Transverse colon (tissue), 4 donors: ENCODE measurements around the gene MAGEA9B. TPM values are rescaled to one million over a fixed set of nuclear protein-coding genes. Genes with fewer than 3 reads are reported as not detected.
"Not testable (repeated sequence)": the region's sequence is repeated elsewhere in the genome, so short reads cannot be mapped to it uniquely, and the experiment has no call there.

Source experiments
- DNase-seq: peaks from one replicate; pipeline ENCODE4 v3.0.0-alpha.2; 2019
- H3K27ac ChIP-seq, 4 donors: fragments of 200-600 bp; sonication (generic); 2 replicates each; pipeline ENCODE4 v1.5.1; 2016 to 2018; ENCODE audit warnings: inconsistent platforms in 4 of 4
- H3K27me3 ChIP-seq: fragments of 200-600 bp; sonication (generic); 2 replicates; pipeline ENCODE4 v1.5.1; 2017; ENCODE audit warnings: inconsistent platforms
- H3K36me3 ChIP-seq, 4 donors: fragments of 200-600 bp; sonication (generic); 2 replicates each; pipeline ENCODE4 v1.5.1; 2017 to 2019; ENCODE audit warnings: inconsistent platforms in 4 of 4
- H3K4me1 ChIP-seq, 4 donors: fragments of 200-600 bp; sonication (generic); 2 replicates each; pipeline ENCODE4 v1.5.1; 2017 to 2020; ENCODE audit warnings: inconsistent platforms in 4 of 4
- H3K4me3 ChIP-seq, 4 donors: fragments of 200-600 bp; sonication (generic); 1 replicate in 1 of 4; 2 replicates in 3 of 4; pipeline versions ENCODE4 v1.5.1 to v1.6.1; 2017 to 2019; ENCODE audit warnings: inconsistent platforms in 4 of 4
- H3K9me3 ChIP-seq, 2 donors: fragments of 200-600 bp; sonication (generic); 2 replicates each; pipeline ENCODE4 v1.5.1; 2017 to 2019; ENCODE audit warnings: inconsistent platforms in 2 of 2
- CTCF ChIP-seq, 5 experiments: fragments of 200-600 bp in 3 of 5; fragments of 450-650 bp in 2 of 5; sonication (generic) in 3 of 5; IDR thresholded peaks; 1 replicate in 2 of 5; 2 replicates in 3 of 5; pipeline ENCODE4 v1.5.1; 2016 to 2017; ENCODE audit warnings: antibody characterized with exemption in 5 of 5, inconsistent platforms in 3 of 5, mild to moderate bottlenecking in 2 of 5, moderate library complexity in 1 of 5
- EP300 ChIP-seq: sonication (generic); formaldehyde crosslinking; IDR thresholded peaks from one replicate; pipeline ENCODE4 v1.6.1; 2017; ENCODE audit warnings: antibody characterized with exemption, low read depth
- POLR2A ChIP-seq: fragments of 450-650 bp; IDR thresholded peaks from one replicate; pipeline ENCODE4 v1.6.1; 2016; ENCODE audit warnings: antibody characterized with exemption, mild to moderate bottlenecking, moderate library complexity
- POLR2AphosphoS5 ChIP-seq, 3 donors: sonication (generic); formaldehyde crosslinking; IDR thresholded peaks; one replicate each; pipeline ENCODE4 v1.6.1; 2016; ENCODE audit warnings: antibody characterized with exemption in 3 of 3
- WGBS, 2 donors: methylation state at CpG; one replicate each; pipeline ENCODE4 v1.1.5; 2018; ENCODE audit warnings: low coverage in 1 of 2; 5-methylcytosine and 5-hydroxymethylcytosine counted together
- in situ Hi-C, 4 donors: fragments of 200-750 bp; cut with MboI; loops; one replicate each; pipeline versions ENCODE4 v1.15.0 to v1.15.1; 2017; ENCODE audit warnings: low sequenced_read_pairs in 3 of 4, low pct_ligation_motif_present in 1 of 4, low pct_unique_long_range_greater_than_20kb in 1 of 4
- intact Hi-C: fragments of 100-400 bp; cut with DNase I; formaldehyde crosslinking; loops from one replicate; pipeline ENCODE4 v1.15.1; 2023; ENCODE audit warnings: low total_unique reads
- total RNA-seq, 4 donors: library from RNA; depleted of rRNA; stranded (reverse); fragments of >200 nt; gene quantifications; one replicate each; pipeline ENCODE4 v1.1.0, GENCODE V29; 2016

Gene MAGEA9B
- not detected for total RNA-seq

- not testable (repeated sequence) for H3K4me1 ChIP-seq
- no CpG with 5 or more reads among the region's 12 CpGs for WGBS, 2 donors
These were observed at the start of gene MAGEA9B for GRCh38 chrX:149587359-149587758. Gene MAGEA9B, minus strand, starts transcription at chrX:149587459. Its CDS starts 4,280 bp downstream, at chrX:149583179.

GRCh38 chrX:149633511-149633910 is 46.3 kb upstream of the MAGEA9B start:
- in situ Hi-C loops (loop anchor here in 1 of 4 donors (25.0 kb wide), 1 partner anchor 121 kb away; the partner anchor contains the start of gene IDS), intact Hi-C loops (loop anchor here (5.0 kb wide), 1 partner anchor 424 kb away; no protein-coding TSS in a partner anchor)
- Histone ChIP-seq H3K27me3 (no peaks in the 10 kb centered on the region), H3K9me3 (no peaks in the 10 kb centered on the region), H3K4me3 (no peak overlapping the region), H3K36me3 (no peaks in the 10 kb centered on the region), H3K4me1 (peaks cover 0 to 15% (median 0%) of the 10 kb centered on the region in 4 donors), H3K27ac (no peak overlapping the region)
- no peak for DNase-seq
- no peak for TF ChIP-seq POLR2A
- TF ChIP-seq CTCF (IDR thresholded peaks at IDR 0.05) = no peak
- TF ChIP-seq EP300 = no peak
- no peak for TF ChIP-seq POLR2AphosphoS5 (IDR thresholded peaks at IDR 0.05)

More at GRCh38 chrX:149587359-149587758, at the start of gene MAGEA9B:
- H3K4me3 ChIP-seq, in situ Hi-C loops, H3K9me3 ChIP-seq, intact Hi-C loops, H3K36me3 ChIP-seq, H3K27ac ChIP-seq, H3K27me3 ChIP-seq, DNase-seq: not testable (repeated sequence)

- peak within 1 kb of the TSS; percentile 80 to 86 (median 84) for H3K27ac ChIP-seq
- H3K36me3 ChIP-seq = no peaks in the 10 kb centered on the region
- H3K9me3 ChIP-seq = no peaks in the 10 kb centered on the region
- H3K4me1 ChIP-seq = peaks cover 0 to 15% (median 0%) of the 10 kb centered on the region in 4 donors
- no peaks in the 10 kb centered on the region for H3K27me3 ChIP-seq
- TF ChIP-seq EP300 (no peak), CTCF (IDR thresholded peaks at IDR 0.05) (no peak), POLR2AphosphoS5 (IDR thresholded peaks at IDR 0.05) (no peak), POLR2A (no peak)
- DNase-seq = peak; percentile 79
- H3K4me3 ChIP-seq = peak within 1 kb of the TSS; percentile 65 to 87 (median 80)
- WGBS, 2 donors = 63% methylated on average over 47 of the region's 102 CpGs; no CpG with 5 or more reads in 1 of the 2 donors
- in situ Hi-C loops (loop anchor here in 1 of 4 donors (25.0 kb wide), 1 partner anchor 119 kb away; the partner anchor contains the start of gene IDS), intact Hi-C loops (loop anchor here (5.0 kb wide), 1 partner anchor 426 kb away; no protein-coding TSS in a partner anchor)
These were observed 44.2 kb upstream of the MAGEA9B start, which contains the start of gene TMEM185A for GRCh38 chrX:149631234-149632165. Gene TMEM185A, minus strand, starts transcription at chrX:149631792. Its CDS starts 212 bp downstream, at chrX:149631580.

- in situ Hi-C loops = loop anchor here in 1 of 4 donors (25.0 kb wide), 1 partner anchor 118 kb away; the partner anchor contains the start of gene IDS
- WGBS, 2 donors = 20 to 42% methylated on average over 1 to 16 of the region's 16 CpGs
- intact Hi-C loops = loop anchor here (5.0 kb wide), 1 partner anchor 427 kb away; no protein-coding TSS in a partner anchor
- Histone ChIP-seq H3K4me1 (peaks cover 0 to 15% (median 0%) of the 10 kb centered on the region in 4 donors), H3K27ac (peak overlapping the region; percentile 80 to 86 (median 84)), H3K9me3 (no peaks in the 10 kb centered on the region), H3K27me3 (no peaks in the 10 kb centered on the region), H3K36me3 (no peaks in the 10 kb centered on the region), H3K4me3 (peak overlapping the region; percentile 65 to 87 (median 80))
- TF ChIP-seq CTCF (IDR thresholded peaks at IDR 0.05) = peak in 3 of 5 experiments; percentile 7 to 10 (median 9)
- no peak for TF ChIP-seq POLR2A
- DNase-seq = no peak
These were observed 43.5 kb upstream of the MAGEA9B start for GRCh38 chrX:149630681-149631233.
